Ovary (tissue), 9 donors: ENCODE measurements around the gene SLC6A6. TPM values are rescaled to one million over a fixed set of nuclear protein-coding genes. Genes with fewer than 3 reads are reported as not detected.

Experiments
- DNase-seq, 5 donors: peaks; one replicate each; pipeline ENCODE4 v3.0.0-alpha.2; 2019 to 2020
- H3K27ac ChIP-seq, 2 donors: fragments of 200-600 bp; one replicate each; pipeline versions ENCODE4 v1.5.1 to v1.8.0; 2019 to 2022
- H3K27me3 ChIP-seq: fragments of 200-600 bp; one replicate; pipeline ENCODE4 v1.8.0; 2022
- H3K36me3 ChIP-seq: fragments of 200-600 bp; sonication (generic); one replicate; pipeline ENCODE4 v1.5.1; 2019
- H3K4me1 ChIP-seq: one replicate; pipeline ENCODE4 v1.8.1; 2013; ENCODE audit warnings: mild to moderate bottlenecking, moderate library complexity; ENCODE audit not compliant: insufficient read depth
- H3K4me3 ChIP-seq: fragments of 200-600 bp; sonication (generic); one replicate; pipeline ENCODE4 v1.5.1; 2017
- H3K9me3 ChIP-seq, 2 donors: fragments of 200-600 bp in 1 of 2; sonication (generic) in 1 of 2; one replicate each; pipeline versions ENCODE4 v1.5.1 to v1.8.1; 2013 to 2019; ENCODE audit warnings: mild to moderate bottlenecking in 1 of 2, moderate library complexity in 1 of 2
- CTCF ChIP-seq, 3 donors: fragments of 450-650 bp in 2 of 3; fragments of 200-600 bp in 1 of 3; IDR thresholded peaks; one replicate each; pipeline versions ENCODE4 v1.5.1 to v1.8.0; 2016 to 2022; ENCODE audit warnings: antibody characterized with exemption in 3 of 3, mild to moderate bottlenecking in 1 of 3
- EP300 ChIP-seq: sonication (generic); formaldehyde crosslinking; IDR thresholded peaks from one replicate; pipeline ENCODE4 v1.6.1; 2017; ENCODE audit warnings: antibody characterized with exemption
- POLR2A ChIP-seq: fragments of 450-650 bp; IDR thresholded peaks from one replicate; pipeline ENCODE4 v1.6.1; 2017; ENCODE audit warnings: antibody characterized with exemption, mild to moderate bottlenecking, moderate library complexity
- WGBS, 3 donors: extraction: QIAGEN DNeasy Blood & Tissue Kit in 1 of 3; methylation state at CpG; one replicate each; pipeline versions ENCODE4 v1.1.5 to v1.1.7; 2013 to 2017; 5-methylcytosine and 5-hydroxymethylcytosine counted together
- intact Hi-C, 4 donors: fragments of 100-400 bp; cut with DNase I; formaldehyde crosslinking; loops; one replicate each; pipeline versions ENCODE4 v1.11.0 to v1.15.1; 2022 to 2023
- polyA plus RNA-seq, 2 donors: library from polyadenylated mRNA; stranded (reverse); fragments of 200-250 nt in 1 of 2; fragments of 350-450 nt in 1 of 2; fragmentation: Illumina TruSeq in 1 of 2; extraction: RNeasy Lipid Tissue Mini Kit (QIAGEN cat#74804) in 1 of 2; gene quantifications; one replicate each; pipeline ENCODE4 v1.2.3, GENCODE V29; 2013 to 2014
- small RNA-seq: library from RNA; depleted of rRNA; stranded (forward); fragments of <200 nt; gene quantifications from one replicate; pipeline ENCODE3, GENCODE V24; 2016
- total RNA-seq, 7 donors: library from RNA; depleted of rRNA in 2 of 7; stranded (reverse); fragments of >200 nt in 2 of 7; fragmentation: NEBNext Ultra II Directional in 3 of 7; extraction: Animal tissue kit (Norgen Biotek cat#: 25700) in 3 of 7; gene quantifications; one replicate each; pipeline versions ENCODE4 v1.1.0 to v1.2.4, GENCODE V29; 2016 to 2023
- donor health status: DM: no; HTN: no; CAD: no; lungs with moderate emphysema.
- donor health status: DM: no; HTN: no; CAD: no.
- donor health status: Bipolar disorder and iron deficiency.
- donor health status: DM: yes; HTN: yes; CAD: no.
- donor health status: DM: no; HTN: no; CAD: no.
- donor health status: DM: yes; HTN: yes; CAD: no.

The SLC6A6 gene
- total and polyA plus RNA-seq, 9 donors: 32.5 to 141 (median 80.5) TPM

GRCh38 chr3:14536055-14536815, 133.8 kb downstream of the SLC6A6 start:
- Histone ChIP-seq H3K4me3 (no peak overlapping the region), H3K27me3 (no peaks in the 10 kb centered on the region), H3K9me3 (no peaks in the 10 kb centered on the region), H3K4me1 (peaks cover 14% of the 10 kb centered on the region), H3K36me3 (no peaks in the 10 kb centered on the region), H3K27ac (no peak overlapping the region)
- no peak for DNase-seq
- TF ChIP-seq EP300 (no peak), POLR2A (no peak), CTCF (IDR thresholded peaks at IDR 0.05) (no peak)
- 87 to 91% (median 87%) methylated on average over 10 of the region's 10 CpGs for WGBS, 3 donors
- intact Hi-C loops: loop anchor here in 1 of 4 donors (5.0 kb wide), 1 partner anchor 649 kb away; no protein-coding TSS in a partner anchor

- H3K4me1 ChIP-seq: peaks cover 14% of the 10 kb centered on the region
- H3K27ac ChIP-seq: no peak overlapping the region
- no peaks in the 10 kb centered on the region for H3K27me3 ChIP-seq
- intact Hi-C loops: loop anchor here in 1 of 4 donors (5.0 kb wide), 1 partner anchor 650 kb away; no protein-coding TSS in a partner anchor
- WGBS, 3 donors: 86 to 90% (median 88%) methylated on average over 12 of the region's 12 CpGs
- no peak overlapping the region for H3K4me3 ChIP-seq
- H3K36me3 ChIP-seq: no peaks in the 10 kb centered on the region
- no peaks in the 10 kb centered on the region for H3K9me3 ChIP-seq
- TF ChIP-seq EP300: no peak
- no peak for TF ChIP-seq CTCF (IDR thresholded peaks at IDR 0.05)
- TF ChIP-seq POLR2A: no peak
- DNase-seq: no peak
Measured at GRCh38 chr3:14536837-14537589, 134.6 kb downstream of the SLC6A6 start.

- no peak for DNase-seq
- Histone ChIP-seq H3K4me3 (no peak overlapping the region), H3K27ac (no peak overlapping the region), H3K4me1 (peaks cover 11% of the 10 kb centered on the region), H3K36me3 (no peaks in the 10 kb centered on the region), H3K9me3 (no peaks in the 10 kb centered on the region), H3K27me3 (no peaks in the 10 kb centered on the region)
- intact Hi-C loops: loop anchor here in 1 of 4 donors (5.0 kb wide), 1 partner anchor 651 kb away; no protein-coding TSS in a partner anchor
- WGBS, 3 donors: 83 to 87% (median 86%) methylated on average over 8 to 10 of the region's 10 CpGs
- TF ChIP-seq EP300 (no peak), POLR2A (no peak)
Measured at GRCh38 chr3:14537590-14538450, 135.4 kb downstream of the SLC6A6 start.

DNA sequence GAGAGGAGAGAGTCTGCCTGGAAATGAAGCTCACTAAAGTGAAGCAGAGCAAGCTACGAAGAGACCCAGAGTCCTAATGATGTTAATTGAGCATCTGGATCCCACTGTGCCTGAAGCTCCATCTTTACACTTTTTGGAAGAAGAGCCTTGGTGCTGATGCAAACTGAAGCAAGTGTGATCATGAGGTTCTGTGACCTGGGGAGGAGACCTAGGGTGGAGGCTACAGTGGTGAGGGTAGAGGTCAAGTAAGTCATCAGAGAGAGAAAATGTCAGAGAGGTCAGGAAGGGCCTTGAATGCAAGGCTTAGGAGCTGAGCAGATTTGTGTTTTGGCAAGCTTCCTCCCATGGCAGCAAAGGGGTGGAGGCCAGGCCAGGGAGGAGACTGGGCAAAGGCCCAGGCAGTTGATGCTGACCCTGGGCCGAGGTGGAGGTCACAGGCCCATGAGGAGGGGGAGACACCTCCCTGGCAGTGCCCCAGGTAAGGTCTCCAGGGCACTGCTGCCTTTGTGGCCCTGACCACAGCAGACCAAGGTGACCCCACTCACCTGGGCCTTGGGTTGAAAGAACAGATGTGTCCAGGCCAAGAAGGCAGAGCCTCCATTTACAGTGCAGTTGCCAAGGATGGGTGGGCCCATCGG, 136.2 kb downstream of the SLC6A6 start:
- no peak for DNase-seq
- intact Hi-C loops: loop anchor here in 1 of 4 donors (5.0 kb wide), 1 partner anchor 651 kb away; no protein-coding TSS in a partner anchor

More for the DNA sequence above, 136.2 kb downstream of the SLC6A6 start:
- Histone ChIP-seq H3K36me3 (no peaks in the 10 kb centered on the region), H3K27ac (no peak overlapping the region), H3K27me3 (no peaks in the 10 kb centered on the region), H3K4me3 (no peak overlapping the region), H3K4me1 (peaks cover 7% of the 10 kb centered on the region), H3K9me3 (no peaks in the 10 kb centered on the region)
- 63 to 71% (median 69%) methylated on average over 3 of the region's 3 CpGs for WGBS, 3 donors
- no peak for TF ChIP-seq EP300
- no peak for TF ChIP-seq CTCF (IDR thresholded peaks at IDR 0.05)
- no peak for TF ChIP-seq POLR2A

Small RNA genes lying within 50 kb of the gene (small RNA-seq; reads per million reads assigned to genes)
- gene RNA5SP124: 0.80 reads per million, percentile 47 among the genes with 10 or more reads in this experiment
- not detected for gene RNU6-905P

Other genes starting within 250 kb of the SLC6A6 start
- gene XPC, start 224.0 kb upstream of the SLC6A6 start, total RNA-seq: 10 to 100 TPM; 38.7 to 50.8 (median 40.6) TPM
- gene XPC, start 224.0 kb upstream of the SLC6A6 start, polyA plus RNA-seq: 10 to 100 TPM; 36.2 to 63.1 TPM
- 10 to 100 TPM in 3 of 7 donors, 1 to 10 TPM in 4; 7.9 to 12.0 (median 9.7) TPM for gene LSM3, start 223.8 kb upstream of the SLC6A6 start, total RNA-seq
- 10 to 100 TPM; 11.2 to 18.6 TPM for gene LSM3, start 223.8 kb upstream of the SLC6A6 start, polyA plus RNA-seq
- 10 to 100 TPM in 2 of 7 donors, 1 to 10 TPM in 5; 1.1 to 19.4 (median 5.4) TPM for gene GRIP2, start 137.7 kb downstream of the SLC6A6 start, total RNA-seq
- gene GRIP2, start 137.7 kb downstream of the SLC6A6 start, polyA plus RNA-seq: 10 to 100 TPM in 1 of 2 donors, 1 to 10 TPM in 1; 1.6 to 11.2 TPM
- gene CCDC174, start 249.2 kb downstream of the SLC6A6 start, total RNA-seq: 10 to 100 TPM; 18.8 to 27.7 (median 25.2) TPM
- 10 to 100 TPM; 23.6 to 35.5 TPM for gene CCDC174, start 249.2 kb downstream of the SLC6A6 start, polyA plus RNA-seq